Measurements from ENCODE around the gene SPIB.

The SPIB gene

DNA sequence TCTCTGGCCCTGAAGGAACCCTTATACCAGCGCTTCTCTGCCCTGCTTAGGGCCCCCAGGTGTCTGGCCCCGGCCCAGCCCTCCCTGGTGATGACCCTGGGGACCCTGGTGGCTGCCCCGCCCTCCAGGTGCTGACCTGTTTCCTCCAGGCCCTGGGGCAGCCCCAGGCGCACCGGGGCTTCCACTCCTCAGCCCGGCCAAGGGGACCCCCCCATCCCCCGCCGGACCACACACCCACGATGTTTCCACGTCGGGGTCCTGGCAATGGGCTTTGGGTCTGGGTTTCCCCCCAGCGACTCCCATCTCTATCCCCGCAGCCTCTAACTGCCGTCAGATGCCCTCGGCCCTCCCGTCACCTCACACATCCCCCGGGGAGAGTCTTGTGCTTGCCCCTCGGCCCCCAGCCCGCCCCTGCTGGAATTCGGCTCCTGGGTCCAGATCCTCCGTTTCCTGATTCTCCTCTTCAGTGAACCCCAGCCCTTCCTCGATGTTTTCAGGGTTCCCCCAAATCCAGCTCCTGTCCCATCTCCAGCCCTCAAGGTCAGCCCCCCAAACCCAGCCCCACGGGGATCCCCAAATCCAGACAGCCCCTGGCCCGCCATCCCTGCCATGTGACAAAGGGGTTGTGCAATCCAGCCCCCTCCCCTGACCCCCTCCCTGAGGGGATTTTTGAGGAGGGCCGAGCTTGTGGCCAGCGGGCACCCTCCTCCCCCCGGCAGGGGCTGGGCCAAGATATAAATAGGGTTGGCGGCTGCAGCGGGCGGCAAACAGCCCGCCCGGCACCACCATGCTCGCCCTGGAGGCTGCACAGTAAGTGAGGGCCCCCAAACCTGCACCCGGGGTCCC is at the start of gene SPIB:
Gene SPIB, plus strand, starts transcription at position 763 of the 846 bp plus-strand sequence. Its CDS starts 25 bp downstream, at position 788.
- peak within 1 kb of the TSS; percentile 54; the same call in 1 of the 2 replicates for H3K4me3 ChIP-seq (ENCODE audit: low read length)
- TF ChIP-seq ZNF274 (IDR thresholded peaks at IDR 0.05; ENCODE audit: low read depth, low read length) = no peak

- no peak for TF ChIP-seq ZNF274 (IDR thresholded peaks at IDR 0.05; ENCODE audit: low read depth, low read length)
Observed at GRCh38 chr19:50371914-50372475, 46.7 kb upstream of the SPIB start.

DNA sequence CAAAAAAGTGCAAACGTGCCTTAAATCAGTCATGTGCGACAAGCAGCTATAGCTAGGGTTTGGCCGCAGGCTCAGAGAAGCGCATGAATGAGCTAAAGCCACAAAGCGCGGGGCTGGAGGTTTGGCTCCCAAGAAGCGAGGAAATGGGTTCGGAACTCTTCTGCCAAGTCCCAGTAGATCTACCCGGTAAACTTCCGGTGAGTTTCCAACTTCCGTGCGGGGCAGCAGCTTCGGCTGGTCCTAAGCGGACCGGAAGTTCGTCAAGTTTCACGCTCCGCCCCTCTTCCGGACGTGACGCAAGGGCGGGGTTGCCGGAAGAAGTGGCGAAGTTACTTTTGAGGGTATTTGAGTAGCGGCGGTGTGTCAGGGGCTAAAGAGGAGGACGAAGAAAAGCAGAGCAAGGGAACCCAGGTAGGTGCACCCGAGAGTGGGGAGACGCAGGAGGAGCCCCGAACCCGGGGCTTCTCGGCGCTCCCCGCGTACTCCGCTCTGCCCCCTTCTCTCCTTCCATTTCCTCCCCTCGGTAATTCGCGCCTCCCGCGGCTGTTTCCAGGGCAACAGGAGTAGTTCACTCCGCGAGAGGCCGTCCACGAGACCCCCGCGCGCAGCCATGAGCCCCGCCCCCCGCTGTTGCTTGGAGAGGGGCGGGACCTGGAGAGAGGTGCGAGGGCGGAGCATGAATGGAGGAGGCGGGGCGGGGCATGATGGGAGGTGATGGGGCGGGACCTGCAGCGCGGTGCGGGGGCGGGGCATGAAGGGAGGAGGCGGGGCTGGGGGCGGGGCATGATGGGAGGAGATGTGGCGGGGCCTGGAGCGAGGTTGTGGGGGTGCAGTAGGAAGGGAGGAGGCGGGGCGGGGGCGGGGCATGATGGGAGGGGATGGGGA is 42.3 kb upstream of the SPIB start, which contains the start of gene NR1H2:
Gene NR1H2, plus strand, starts transcription at position 292 of the 885 bp plus-strand sequence. CDS start 1,149 bp downstream, outside the sequence.
- H3K4me3 ChIP-seq (ENCODE audit: low read length) = peak within 1 kb of the TSS; percentile 78
- no peak for TF ChIP-seq ZNF274 (IDR thresholded peaks at IDR 0.05; ENCODE audit: low read depth, low read length)

More at GRCh38 chr19:50371914-50372475, 46.7 kb upstream of the SPIB start:
- H3K4me3 ChIP-seq (ENCODE audit: low read length) = no peak overlapping the region

- peak overlapping the region; percentile 26; the same call in 1 of the 2 replicates for H3K4me3 ChIP-seq (ENCODE audit: low read length)
Observed at GRCh38 chr19:50377051-50377461, 41.7 kb upstream of the SPIB start.

DNA sequence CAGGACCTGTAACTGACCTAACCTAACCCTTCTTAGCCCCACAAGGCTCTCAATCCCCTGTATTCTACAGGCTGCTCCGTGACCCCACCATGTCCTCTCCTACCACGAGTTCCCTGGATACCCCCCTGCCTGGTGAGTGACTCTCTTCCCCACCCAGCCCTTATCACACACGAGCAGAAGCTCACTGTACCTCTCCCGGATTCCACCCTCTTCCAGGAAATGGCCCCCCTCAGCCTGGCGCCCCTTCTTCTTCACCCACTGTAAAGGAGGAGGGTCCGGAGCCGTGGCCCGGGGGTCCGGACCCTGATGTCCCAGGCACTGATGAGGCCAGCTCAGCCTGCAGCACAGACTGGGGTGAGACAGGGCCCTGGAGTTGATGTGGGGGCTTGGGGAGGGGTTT is 41.2 kb upstream of the SPIB start:
- TF ChIP-seq ZNF274 (IDR thresholded peaks at IDR 0.05; ENCODE audit: low read depth, low read length) = no peak
- no peak overlapping the region for H3K4me3 ChIP-seq (ENCODE audit: low read length)

More at GRCh38 chr19:50377051-50377461, 41.7 kb upstream of the SPIB start:
- TF ChIP-seq ZNF274 (IDR thresholded peaks at IDR 0.05; ENCODE audit: low read depth, low read length) = no peak

- H3K4me3 ChIP-seq (ENCODE audit: low read length) = no peak overlapping the region
- no peak for TF ChIP-seq ZNF274 (IDR thresholded peaks at IDR 0.05; ENCODE audit: low read depth, low read length)
Observed at GRCh38 chr19:50378169-50378862, 40.4 kb upstream of the SPIB start.

DNA sequence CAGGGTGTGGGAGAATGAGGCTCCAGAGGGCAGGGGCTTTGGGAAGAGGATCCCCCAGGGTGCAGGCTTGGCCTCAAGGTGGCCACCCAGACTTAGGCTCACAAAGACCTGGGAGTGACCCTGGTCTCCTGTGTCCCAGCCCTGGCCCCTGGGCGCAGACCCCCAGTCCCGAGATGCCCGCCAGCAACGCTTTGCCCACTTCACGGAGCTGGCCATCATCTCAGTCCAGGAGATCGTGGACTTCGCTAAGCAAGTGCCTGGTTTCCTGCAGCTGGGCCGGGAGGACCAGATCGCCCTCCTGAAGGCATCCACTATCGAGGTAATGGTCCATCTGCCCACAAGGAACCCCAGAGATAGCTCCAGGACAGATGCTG is 39.9 kb upstream of the SPIB start:
- no peak overlapping the region for H3K4me3 ChIP-seq (ENCODE audit: low read length)
- no peak for TF ChIP-seq ZNF274 (IDR thresholded peaks at IDR 0.05; ENCODE audit: low read depth, low read length)

DNA sequence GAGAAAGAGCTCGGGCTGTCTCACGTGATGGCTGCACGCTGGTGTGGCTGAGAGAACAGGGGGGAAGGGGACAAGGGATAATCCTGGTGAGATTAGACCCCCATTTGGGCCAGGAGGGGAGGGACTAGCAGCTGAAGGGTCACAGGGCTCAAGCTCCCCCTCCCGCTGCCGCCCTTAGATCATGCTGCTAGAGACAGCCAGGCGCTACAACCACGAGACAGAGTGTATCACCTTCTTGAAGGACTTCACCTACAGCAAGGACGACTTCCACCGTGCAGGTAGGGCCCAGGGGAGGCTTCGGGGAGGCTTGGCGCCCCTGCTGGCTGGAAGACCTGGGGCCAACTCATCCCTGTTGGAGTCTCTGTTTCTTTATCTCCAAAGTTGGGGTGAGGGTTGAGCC is 39.1 kb upstream of the SPIB start:
- TF ChIP-seq ZNF274 (IDR thresholded peaks at IDR 0.05; ENCODE audit: low read depth, low read length) = no peak
- no peak overlapping the region for H3K4me3 ChIP-seq (ENCODE audit: low read length)

DNA sequence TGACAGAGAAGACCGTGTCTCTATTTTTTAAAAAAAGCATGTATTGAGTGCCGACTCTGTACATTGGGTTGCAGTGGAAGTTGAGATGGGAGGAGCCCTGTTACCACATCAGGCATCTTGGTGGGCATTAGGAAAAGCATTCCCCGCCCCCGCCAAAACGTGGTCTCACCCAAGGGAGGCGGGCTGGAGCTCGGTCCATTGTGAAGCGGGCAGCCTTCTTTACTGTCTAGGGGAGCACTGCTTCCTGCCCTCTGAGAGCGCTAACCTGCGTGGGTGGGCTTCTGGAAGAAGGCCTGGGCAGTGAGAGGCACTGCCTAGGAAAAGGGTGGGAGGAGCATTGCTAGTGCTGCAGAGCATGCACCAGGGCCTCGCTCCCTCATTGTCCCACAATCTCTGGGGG is 38.6 kb upstream of the SPIB start:
- no peak overlapping the region for H3K4me3 ChIP-seq (ENCODE audit: low read length)
- no peak for TF ChIP-seq ZNF274 (IDR thresholded peaks at IDR 0.05; ENCODE audit: low read depth, low read length)

DNA sequence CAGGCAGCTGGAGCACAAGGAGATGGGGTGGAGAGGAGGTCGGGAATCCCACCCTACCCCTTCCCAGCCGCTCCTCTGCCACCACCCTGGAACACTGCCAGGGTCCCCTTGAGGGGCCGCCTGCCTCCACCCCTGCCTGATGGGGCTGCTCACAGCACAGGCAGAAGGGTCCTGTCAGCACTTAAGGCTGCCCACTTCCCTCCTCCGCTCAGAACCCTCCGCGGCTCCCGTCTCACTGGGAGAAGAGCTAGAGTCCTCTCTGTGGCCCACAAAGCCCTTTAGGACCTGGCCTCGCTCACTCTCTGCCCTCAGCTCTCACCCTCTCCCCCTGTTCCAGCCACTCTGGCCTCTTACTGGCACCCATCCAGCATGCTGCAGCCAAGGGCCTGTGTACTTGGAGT is 38.0 kb upstream of the SPIB start:
- no peak for TF ChIP-seq ZNF274 (IDR thresholded peaks at IDR 0.05; ENCODE audit: low read depth, low read length)

DNA sequence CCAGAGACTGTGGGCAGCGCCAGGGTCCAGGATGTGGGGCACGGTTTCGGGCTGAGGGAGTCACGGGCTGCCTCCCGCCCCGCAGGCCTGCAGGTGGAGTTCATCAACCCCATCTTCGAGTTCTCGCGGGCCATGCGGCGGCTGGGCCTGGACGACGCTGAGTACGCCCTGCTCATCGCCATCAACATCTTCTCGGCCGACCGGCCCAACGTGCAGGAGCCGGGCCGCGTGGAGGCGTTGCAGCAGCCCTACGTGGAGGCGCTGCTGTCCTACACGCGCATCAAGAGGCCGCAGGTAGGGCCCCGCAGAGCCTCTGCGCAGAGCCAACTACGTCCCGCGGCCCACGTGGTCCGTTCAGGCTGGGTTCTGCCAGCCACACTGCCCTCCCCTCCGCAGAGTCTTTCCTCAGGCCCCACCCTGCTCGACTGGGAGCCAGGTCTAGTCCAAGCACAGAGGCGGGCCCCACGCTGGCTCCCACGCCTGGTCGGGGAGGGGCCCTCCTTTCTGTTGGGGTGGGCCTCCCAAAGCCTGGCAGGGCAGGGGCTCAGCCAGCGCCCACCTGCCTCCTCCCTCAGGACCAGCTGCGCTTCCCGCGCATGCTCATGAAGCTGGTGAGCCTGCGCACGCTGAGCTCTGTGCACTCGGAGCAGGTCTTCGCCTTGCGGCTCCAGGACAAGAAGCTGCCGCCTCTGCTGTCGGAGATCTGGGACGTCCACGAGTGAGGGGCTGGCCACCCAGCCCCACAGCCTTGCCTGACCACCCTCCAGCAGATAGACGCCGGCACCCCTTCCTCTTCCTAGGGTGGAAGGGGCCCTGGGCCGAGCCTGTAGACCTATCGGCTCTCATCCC is 36.6 kb upstream of the SPIB start:
- H3K4me3 ChIP-seq (ENCODE audit: low read length) = no peak overlapping the region
- no peak for TF ChIP-seq ZNF274 (IDR thresholded peaks at IDR 0.05; ENCODE audit: low read depth, low read length)

More for the DNA sequence above, 38.0 kb upstream of the SPIB start:
- H3K4me3 ChIP-seq (ENCODE audit: low read length) = no peak overlapping the region

DNA sequence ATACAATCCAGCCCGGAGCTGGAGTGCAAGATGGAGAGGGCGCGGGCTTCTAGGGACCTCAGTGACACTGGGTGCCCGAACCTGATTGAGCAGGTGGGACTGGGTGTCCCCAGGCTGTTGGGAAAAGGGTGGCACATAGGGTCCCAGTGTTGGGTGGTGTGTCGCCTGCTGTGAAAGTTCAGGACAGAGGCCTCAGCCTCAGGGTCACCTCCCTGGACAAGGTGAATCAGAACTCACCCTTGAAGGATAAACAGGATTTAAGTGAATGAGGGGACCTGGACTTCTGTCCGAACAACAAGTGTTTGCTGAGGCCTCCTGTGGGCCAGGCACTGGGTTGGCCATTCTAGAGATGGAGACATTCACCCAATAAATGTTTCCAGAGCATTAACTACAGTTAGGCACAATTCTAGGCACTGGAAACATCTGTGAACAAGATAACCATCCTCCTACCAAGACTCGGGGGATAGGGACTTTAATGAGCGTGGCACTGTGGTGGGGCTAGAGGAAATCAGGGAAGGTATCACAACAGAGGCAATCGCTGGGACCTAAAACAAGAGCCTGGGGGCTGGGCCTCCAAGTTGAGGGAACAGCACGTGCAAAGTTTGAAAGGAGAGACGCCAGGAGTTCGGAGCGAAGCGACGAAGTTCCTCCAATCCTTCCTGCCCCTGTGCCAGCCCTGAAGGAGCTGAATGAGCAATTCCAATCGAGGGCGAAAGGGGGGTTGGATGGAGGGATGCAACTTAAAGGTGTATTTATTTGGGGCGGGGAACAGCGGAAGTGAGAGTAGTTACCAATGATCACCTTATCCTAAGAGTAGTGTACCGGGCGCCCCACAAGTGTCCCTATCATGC is 35.5 kb upstream of the SPIB start:
- H3K4me3 ChIP-seq (ENCODE audit: low read length) = peak overlapping the region; percentile 49; the same call in 1 of the 2 replicates
- no peak for TF ChIP-seq ZNF274 (IDR thresholded peaks at IDR 0.05; ENCODE audit: low read depth, low read length)
